Breast epithelium (tissue), 3 donors: ENCODE measurements around the gene KRT40.

Experiments used
- POLR2A ChIP-seq: fragments of 450-650 bp; IDR thresholded peaks from one replicate; pipeline ENCODE4 v1.6.1; 2016; ENCODE audit warnings: antibody characterized with exemption, mild to moderate bottlenecking, moderate library complexity
- POLR2AphosphoS5 ChIP-seq, 3 donors: sonication (generic); formaldehyde crosslinking; IDR thresholded peaks; one replicate each; pipeline ENCODE4 v1.6.1; 2017; ENCODE audit warnings: antibody characterized with exemption in 3 of 3

DNA sequence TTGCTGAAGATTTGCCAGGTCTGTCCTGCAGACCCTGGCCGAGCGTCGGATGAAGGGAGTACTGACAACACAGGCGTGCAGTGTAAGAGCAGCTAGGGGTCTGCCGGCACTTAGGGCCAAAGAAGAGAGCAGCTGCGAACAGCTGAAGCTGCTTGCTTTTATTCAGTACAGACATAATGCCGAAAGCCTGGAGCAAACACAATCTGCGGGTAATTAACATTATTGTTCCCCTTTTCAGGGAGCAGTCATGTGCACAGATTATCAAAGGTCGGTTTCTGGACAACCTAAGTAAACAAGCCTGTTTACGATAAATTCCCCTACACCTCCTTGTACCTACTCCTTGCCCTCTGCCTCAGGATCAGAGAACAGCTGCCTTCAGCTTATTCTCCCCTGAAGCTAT lies 34.7 kb downstream of the KRT40 start:
- no peak for TF ChIP-seq POLR2A
- TF ChIP-seq POLR2AphosphoS5 (IDR thresholded peaks at IDR 0.05): no peak
